ENCODE data around the gene GPATCH4. TPM values are rescaled to one million over a fixed set of nuclear protein-coding genes. Genes with fewer than 3 reads are reported as not detected.

Gene GPATCH4
- total and polyA plus RNA-seq, 10 of the 15 experiments (the other 5 are each of a cell fraction or from before 2014, with no cell fraction given) = 35.5 to 111 (median 73.9) TPM

- H3K27me3 ChIP-seq (replicated peaks in 1 of 2; ENCODE audit: control insufficient read depth in 2 of 2, insufficient read depth in 2 of 2, low read length in 1 of 2) = no peaks in the 10 kb centered on the region
- H3K4me3 ChIP-seq = no peak overlapping the region
- TF ChIP-seq RBBP5 (conservative IDR thresholded peaks at IDR 0.05) = no peak
- no peak for TF ChIP-seq KDM1A (IDR thresholded peaks at IDR 0.05; ENCODE audit: borderline replicate concordance)
- no peak for TF ChIP-seq NFYA (IDR thresholded peaks at IDR 0.05; ENCODE audit: borderline replicate concordance, low read depth, low read length)
- TF ChIP-seq KLF5 (IDR thresholded peaks at IDR 0.05; ENCODE audit: partially characterized antibody) = no peak
- TF ChIP-seq, protein P1, sequence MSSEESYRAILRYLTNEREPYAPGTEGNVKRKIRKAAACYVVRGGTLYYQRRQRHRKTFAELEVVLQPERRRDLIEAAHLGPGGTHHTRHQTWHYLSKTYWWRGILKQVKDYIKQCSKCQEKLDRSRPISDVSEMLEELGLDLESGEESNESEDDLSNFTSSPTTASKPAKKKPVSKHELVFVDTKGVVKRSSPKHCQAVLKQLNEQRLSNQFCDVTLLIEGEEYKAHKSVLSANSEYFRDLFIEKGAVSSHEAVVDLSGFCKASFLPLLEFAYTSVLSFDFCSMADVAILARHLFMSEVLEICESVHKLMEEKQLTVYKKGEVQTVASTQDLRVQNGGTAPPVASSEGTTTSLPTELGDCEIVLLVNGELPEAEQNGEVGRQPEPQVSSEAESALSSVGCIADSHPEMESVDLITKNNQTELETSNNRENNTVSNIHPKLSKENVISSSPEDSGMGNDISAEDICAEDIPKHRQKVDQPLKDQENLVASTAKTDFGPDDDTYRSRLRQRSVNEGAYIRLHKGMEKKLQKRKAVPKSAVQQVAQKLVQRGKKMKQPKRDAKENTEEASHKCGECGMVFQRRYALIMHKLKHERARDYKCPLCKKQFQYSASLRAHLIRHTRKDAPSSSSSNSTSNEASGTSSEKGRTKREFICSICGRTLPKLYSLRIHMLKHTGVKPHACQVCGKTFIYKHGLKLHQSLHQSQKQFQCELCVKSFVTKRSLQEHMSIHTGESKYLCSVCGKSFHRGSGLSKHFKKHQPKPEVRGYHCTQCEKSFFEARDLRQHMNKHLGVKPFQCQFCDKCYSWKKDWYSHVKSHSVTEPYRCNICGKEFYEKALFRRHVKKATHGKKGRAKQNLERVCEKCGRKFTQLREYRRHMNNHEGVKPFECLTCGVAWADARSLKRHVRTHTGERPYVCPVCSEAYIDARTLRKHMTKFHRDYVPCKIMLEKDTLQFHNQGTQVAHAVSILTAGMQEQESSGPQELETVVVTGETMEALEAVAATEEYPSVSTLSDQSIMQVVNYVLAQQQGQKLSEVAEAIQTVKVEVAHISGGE (CRISPR knock-in tag; IDR thresholded peaks at IDR 0.05) = no peak
- TF ChIP-seq SMAD1 (IDR thresholded peaks at IDR 0.05; ENCODE audit: low read depth, partially characterized antibody) = no peak
- TF ChIP-seq E4F1 (IDR thresholded peaks at IDR 0.05; ENCODE audit: borderline replicate concordance, partially characterized antibody) = no peak
- TF ChIP-seq STAT1 (conservative IDR thresholded peaks at IDR 0.05) = no peak
- no peak for TF ChIP-seq MXI1 (IDR thresholded peaks at IDR 0.05; ENCODE audit: low read depth, low read length)
- no peak for TF ChIP-seq KAT2A (conservative IDR thresholded peaks at IDR 0.05; ENCODE audit: control insufficient read depth, low read depth, low read length)
- no peak for TF ChIP-seq BMI1 (IDR thresholded peaks at IDR 0.05; ENCODE audit: borderline replicate concordance)
- no peak for TF ChIP-seq RB1 (IDR thresholded peaks at IDR 0.05; ENCODE audit: borderline replicate concordance)
- no peak for TF ChIP-seq NFYB (IDR thresholded peaks at IDR 0.05; ENCODE audit: insufficient read depth, low read depth, low read length)
- no peak for TF ChIP-seq IKZF1 (conservative IDR thresholded peaks at IDR 0.05)
- TF ChIP-seq RFX5 (IDR thresholded peaks at IDR 0.05; ENCODE audit: low read depth, low read length) = no peak
- TF ChIP-seq NR2F1 (conservative IDR thresholded peaks at IDR 0.05) = no peak
- no peak for TF ChIP-seq CBX3 (IDR thresholded peaks at IDR 0.05; ENCODE audit: borderline replicate concordance, low read depth)
- no peak for TF ChIP-seq MEF2A (IDR thresholded peaks at IDR 0.05; ENCODE audit: insufficient read depth, low read depth, low read length)
- no peak for TF ChIP-seq NFIC (IDR thresholded peaks at IDR 0.05; ENCODE audit: low read depth, low read length)
- TF ChIP-seq, protein P2, sequence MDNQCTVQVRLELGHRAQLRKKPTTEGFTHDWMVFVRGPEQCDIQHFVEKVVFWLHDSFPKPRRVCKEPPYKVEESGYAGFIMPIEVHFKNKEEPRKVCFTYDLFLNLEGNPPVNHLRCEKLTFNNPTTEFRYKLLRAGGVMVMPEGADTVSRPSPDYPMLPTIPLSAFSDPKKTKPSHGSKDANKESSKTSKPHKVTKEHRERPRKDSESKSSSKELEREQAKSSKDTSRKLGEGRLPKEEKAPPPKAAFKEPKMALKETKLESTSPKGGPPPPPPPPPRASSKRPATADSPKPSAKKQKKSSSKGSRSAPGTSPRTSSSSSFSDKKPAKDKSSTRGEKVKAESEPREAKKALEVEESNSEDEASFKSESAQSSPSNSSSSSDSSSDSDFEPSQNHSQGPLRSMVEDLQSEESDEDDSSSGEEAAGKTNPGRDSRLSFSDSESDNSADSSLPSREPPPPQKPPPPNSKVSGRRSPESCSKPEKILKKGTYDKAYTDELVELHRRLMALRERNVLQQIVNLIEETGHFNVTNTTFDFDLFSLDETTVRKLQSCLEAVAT (IDR thresholded peaks at IDR 0.05) = no peak
- H2AFZ ChIP-seq (ENCODE audit: control insufficient read depth, low read depth, low read length) = no peak overlapping the region
- no peak for DNase-seq (ENCODE audit: low read depth, low spot score)
- H3K27ac ChIP-seq (ENCODE audit: control insufficient read depth, insufficient read depth) = no peak overlapping the region
- CTCF ChIA-PET = interaction anchor here (1.1 to 1.6 kb wide), 3 partner anchors 67 to 161 kb away, joined by 3 read pairs; no protein-coding TSS in a partner anchor
- H3K4me2 ChIP-seq (ENCODE audit: control insufficient read depth, insufficient read depth) = no peak overlapping the region
- in situ Hi-C loops (cut with MboI) = no loop called here
- H4K20me1 ChIP-seq (ENCODE audit: control insufficient read depth, insufficient read depth) = no peaks in the 10 kb centered on the region
- POLR2A ChIA-PET = interaction anchor here (0.9 kb wide), 1 partner anchor 208 kb away, joined by 5 read pairs; no protein-coding TSS in a partner anchor
- H3K9ac ChIP-seq (ENCODE audit: control insufficient read depth, insufficient read depth, low read length) = no peak overlapping the region
- no peaks in the 10 kb centered on the region for H3K9me3 ChIP-seq (replicated peaks; ENCODE audit: control insufficient read depth, insufficient read depth, low read length)
- intact Hi-C loops (cut with micrococcal nuclease; ENCODE audit: unreplicated experiment) = no loop called here
- no peaks in the 10 kb centered on the region for H3K79me2 ChIP-seq (ENCODE audit: control insufficient read depth, insufficient read depth, low read length)
- SMC1A ChIA-PET (ENCODE audit: uncharacterized antibody, unreplicated experiment) = no interaction called here
- no peaks in the 10 kb centered on the region for H3K4me1 ChIP-seq (ENCODE audit: control insufficient read depth, insufficient read depth, low read length)
- peaks cover 0 to 2% of the 10 kb centered on the region in 2 experiments; a peak in 3 of 4 replicates for H3K36me3 ChIP-seq (ENCODE audit: control insufficient read depth in 2 of 2, insufficient read depth in 2 of 2, low read length in 1 of 2)
- 70% methylated on average over 8 of the region's 9 CpGs for WGBS (ENCODE audit: insufficient coverage, insufficient replicate concordance, low lambda C conversion rate, missing lambda C conversion rate)
- no peak for ATAC-seq
- FAIRE-seq = no peak
- BruUV-seq (replicated peaks) = no TSS peak
- RAD21 ChIA-PET (ENCODE audit: unreplicated experiment) = no interaction called here
These were observed 53.3 kb downstream of the GPATCH4 start for GRCh38 chr1:156547982-156548381.
